Measurements from ENCODE around the gene DCPS.

DCPS gene

DNA sequence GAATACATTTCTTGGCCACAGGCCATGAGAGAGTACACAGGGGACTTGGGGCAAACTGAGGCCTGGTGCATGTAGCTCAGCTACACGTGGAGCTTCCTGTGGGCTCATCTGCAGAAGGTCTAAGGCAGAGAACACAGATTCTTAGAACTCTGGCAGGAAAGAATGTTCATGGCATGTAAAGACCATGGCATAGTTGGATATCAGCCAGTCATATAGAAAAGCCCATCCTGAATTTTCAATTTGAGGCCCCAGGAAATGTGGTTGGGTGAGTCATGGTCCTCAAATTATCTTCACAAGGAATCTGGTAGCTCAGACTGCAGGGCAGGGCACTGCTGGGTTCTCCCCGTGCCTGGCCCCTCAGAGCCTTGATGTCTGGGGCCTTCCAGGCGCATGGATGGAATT, 37.9 kb downstream of the DCPS start:
- H3K36me3 ChIP-seq: no peaks in the 10 kb centered on the region; the same call in none of the 2 replicates
- DNase-seq: no peak
- H3K9me3 ChIP-seq (ENCODE audit: severe bottlenecking): no peaks in the 10 kb centered on the region
- H3K27me3 ChIP-seq (ENCODE audit: insufficient read depth, low read depth, severe bottlenecking): no peaks in the 10 kb centered on the region
- no peak overlapping the region for H3K27ac ChIP-seq
- TF ChIP-seq, protein P1, sequence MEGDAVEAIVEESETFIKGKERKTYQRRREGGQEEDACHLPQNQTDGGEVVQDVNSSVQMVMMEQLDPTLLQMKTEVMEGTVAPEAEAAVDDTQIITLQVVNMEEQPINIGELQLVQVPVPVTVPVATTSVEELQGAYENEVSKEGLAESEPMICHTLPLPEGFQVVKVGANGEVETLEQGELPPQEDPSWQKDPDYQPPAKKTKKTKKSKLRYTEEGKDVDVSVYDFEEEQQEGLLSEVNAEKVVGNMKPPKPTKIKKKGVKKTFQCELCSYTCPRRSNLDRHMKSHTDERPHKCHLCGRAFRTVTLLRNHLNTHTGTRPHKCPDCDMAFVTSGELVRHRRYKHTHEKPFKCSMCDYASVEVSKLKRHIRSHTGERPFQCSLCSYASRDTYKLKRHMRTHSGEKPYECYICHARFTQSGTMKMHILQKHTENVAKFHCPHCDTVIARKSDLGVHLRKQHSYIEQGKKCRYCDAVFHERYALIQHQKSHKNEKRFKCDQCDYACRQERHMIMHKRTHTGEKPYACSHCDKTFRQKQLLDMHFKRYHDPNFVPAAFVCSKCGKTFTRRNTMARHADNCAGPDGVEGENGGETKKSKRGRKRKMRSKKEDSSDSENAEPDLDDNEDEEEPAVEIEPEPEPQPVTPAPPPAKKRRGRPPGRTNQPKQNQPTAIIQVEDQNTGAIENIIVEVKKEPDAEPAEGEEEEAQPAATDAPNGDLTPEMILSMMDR (IDR thresholded peaks at IDR 0.05; ENCODE audit: low read depth, low read length): no peak
- no peak overlapping the region for H3K4me3 ChIP-seq (ENCODE audit: low read depth, low read length)

DNA sequence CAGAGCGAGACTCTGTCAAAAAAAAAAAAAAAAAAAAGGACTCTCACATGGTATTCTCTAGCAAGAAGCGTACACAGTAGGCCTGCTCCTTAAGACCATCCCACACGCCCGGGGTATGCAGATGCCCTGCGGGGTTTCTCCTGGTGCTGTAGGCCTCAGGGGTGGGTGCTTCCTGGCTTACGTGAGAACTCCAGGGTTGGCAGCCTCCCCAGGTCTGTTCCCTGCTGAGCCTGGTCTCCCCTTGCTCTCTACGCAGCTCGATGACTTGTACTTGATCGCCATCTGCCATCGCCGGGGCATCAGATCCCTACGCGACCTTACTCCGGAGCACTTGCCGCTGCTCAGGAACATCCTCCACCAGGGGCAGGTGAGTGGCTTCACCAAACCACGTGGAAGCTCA, 39.2 kb downstream of the DCPS start:
- Histone ChIP-seq H3K4me3 (ENCODE audit: low read depth, low read length) (no peak overlapping the region), H3K27ac (no peak overlapping the region), H3K36me3 (no peaks in the 10 kb centered on the region; the same call in none of the 2 replicates), H3K9me3 (ENCODE audit: severe bottlenecking) (no peaks in the 10 kb centered on the region), H3K27me3 (ENCODE audit: insufficient read depth, low read depth, severe bottlenecking) (no peaks in the 10 kb centered on the region)
- DNase-seq: no peak
- TF ChIP-seq, protein P1 (IDR thresholded peaks at IDR 0.05; ENCODE audit: low read depth, low read length): no peak

DNA sequence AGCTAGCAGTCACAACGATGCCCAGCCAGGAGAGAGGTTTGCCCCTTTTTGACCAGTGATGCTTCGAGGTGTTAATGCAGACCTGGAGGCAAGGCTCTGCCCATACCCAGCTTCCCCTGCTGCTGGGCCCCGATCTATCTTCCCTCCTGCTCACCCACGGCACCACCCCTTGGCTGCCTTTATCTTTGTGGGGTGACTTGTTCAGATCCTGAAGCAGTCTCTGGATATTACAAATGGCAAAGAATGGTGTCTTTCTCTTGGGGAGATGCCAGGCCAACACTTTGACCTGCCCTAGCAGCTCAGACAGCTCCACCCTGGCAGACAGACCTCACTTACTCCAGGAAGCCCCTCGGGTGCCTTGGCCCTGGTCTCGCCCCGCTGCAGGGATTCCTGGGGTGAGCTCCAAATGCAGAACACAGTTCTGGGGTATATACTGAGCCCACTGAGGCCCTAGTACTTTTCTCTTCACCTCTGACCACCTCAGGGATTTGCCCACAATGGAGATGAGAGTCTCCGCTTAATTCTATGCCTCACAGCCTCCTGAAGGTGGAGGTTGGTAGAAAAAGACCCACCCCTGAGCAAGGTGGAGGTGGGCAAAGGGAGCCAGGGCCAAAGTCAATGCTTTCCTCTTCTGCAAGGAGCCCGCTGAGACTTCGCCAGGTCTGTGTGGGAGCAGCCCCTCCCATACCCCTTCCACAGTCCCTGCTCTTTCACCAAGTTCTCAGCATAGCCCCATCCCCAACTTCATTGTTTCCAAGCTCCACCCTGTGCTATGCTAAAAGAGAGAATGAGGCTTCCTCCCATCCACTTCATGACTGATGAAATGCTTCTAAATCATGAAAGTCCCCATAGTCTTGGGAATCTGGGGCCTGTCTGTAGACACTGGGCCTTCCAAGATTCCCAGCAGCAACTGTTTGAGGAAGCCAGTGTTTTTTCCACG, 40.6 kb downstream of the DCPS start:
- TF ChIP-seq, protein P1 (IDR thresholded peaks at IDR 0.05; ENCODE audit: low read depth, low read length): no peak
- Histone ChIP-seq H3K4me3 (ENCODE audit: low read depth, low read length) (no peak overlapping the region), H3K27ac (no peak overlapping the region), H3K27me3 (ENCODE audit: insufficient read depth, low read depth, severe bottlenecking) (no peaks in the 10 kb centered on the region), H3K36me3 (no peaks in the 10 kb centered on the region; the same call in none of the 2 replicates), H3K9me3 (ENCODE audit: severe bottlenecking) (no peaks in the 10 kb centered on the region)
- DNase-seq: no peak

DNA sequence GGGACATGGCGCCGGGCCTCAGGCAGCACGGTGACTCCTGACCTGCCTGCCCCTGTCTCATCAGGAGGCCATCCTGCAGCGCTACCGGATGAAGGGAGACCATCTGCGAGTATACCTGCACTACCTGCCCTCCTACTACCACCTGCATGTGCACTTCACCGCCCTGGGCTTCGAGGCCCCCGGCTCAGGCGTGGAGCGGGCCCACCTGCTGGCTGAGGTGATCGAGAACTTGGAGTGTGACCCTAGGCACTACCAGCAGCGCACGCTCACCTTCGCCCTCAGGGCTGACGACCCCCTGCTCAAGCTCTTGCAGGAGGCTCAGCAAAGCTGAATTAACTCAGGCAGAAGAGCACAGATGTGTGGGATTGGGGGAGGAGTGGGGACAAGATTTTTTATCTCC, 41.4 kb downstream of the DCPS start:
- DNase-seq: no peak
- peak overlapping the region; percentile 74 for H3K27ac ChIP-seq

DNA sequence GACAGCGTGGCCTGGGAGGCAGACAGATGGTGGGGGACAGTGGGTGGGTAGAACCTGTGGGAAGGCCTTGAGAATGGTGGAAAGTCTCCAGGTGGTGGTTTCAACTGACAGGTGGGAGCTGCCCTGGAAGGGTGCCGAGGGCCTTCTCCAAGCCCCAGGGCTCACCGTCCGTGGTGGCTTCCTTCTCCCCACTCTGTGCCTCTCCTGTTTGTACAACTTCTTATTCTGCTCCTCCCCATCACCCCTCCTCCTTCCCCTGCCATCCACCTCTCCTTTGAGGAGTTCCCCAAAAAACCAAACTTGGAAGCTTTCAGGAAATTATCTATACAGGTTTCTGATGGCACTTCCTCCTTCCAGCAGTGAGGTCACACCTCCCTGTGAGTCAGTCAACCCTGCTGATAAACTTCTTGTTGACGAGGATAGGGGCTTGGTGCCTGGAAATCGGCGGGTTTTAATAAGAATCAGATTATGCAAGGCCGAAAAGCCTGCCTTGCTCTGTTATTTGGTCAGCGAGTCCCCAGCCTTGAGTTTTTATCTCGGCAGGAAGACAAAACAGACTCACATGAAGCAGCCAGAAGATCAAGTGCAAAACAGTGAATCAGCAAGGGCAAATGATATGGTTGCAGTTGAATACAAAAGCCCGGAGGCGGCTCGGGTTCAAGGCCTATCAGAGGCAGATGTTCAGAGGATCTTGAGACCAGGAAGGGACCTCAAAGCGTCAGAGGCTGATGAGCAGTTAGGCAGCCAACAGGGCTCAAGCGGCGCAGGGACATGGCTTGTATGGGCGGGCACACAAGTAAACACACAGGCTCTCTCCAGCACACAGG, 42.1 kb downstream of the DCPS start:
- Histone ChIP-seq H3K4me3 (ENCODE audit: low read depth, low read length) (no peak overlapping the region), H3K9me3 (ENCODE audit: severe bottlenecking) (no peaks in the 10 kb centered on the region), H3K36me3 (peaks cover 3% of the 10 kb centered on the region), H3K27me3 (ENCODE audit: insufficient read depth, low read depth, severe bottlenecking) (no peaks in the 10 kb centered on the region), H3K27ac (peak overlapping the region; percentile 74)
- peak; percentile 64 for DNase-seq
- TF ChIP-seq, protein P1 (IDR thresholded peaks at IDR 0.05; ENCODE audit: low read depth, low read length): no peak

More for the DNA sequence above, 41.4 kb downstream of the DCPS start:
- no peaks in the 10 kb centered on the region for H3K27me3 ChIP-seq (ENCODE audit: insufficient read depth, low read depth, severe bottlenecking)
- H3K9me3 ChIP-seq (ENCODE audit: severe bottlenecking): no peaks in the 10 kb centered on the region
- no peaks in the 10 kb centered on the region; the same call in none of the 2 replicates for H3K36me3 ChIP-seq
- H3K4me3 ChIP-seq (ENCODE audit: low read depth, low read length): no peak overlapping the region
- TF ChIP-seq, protein P1 (IDR thresholded peaks at IDR 0.05; ENCODE audit: low read depth, low read length): no peak

All from WERI-Rb-1 (cell line).